ENCODE measurements around the gene LRRC15.

GRCh38 chr3:194340757-194341400 is 28.7 kb downstream of the LRRC15 start:
- TF ChIP-seq POLR2A (IDR thresholded peaks at IDR 0.05) (no peak), CTCF (IDR thresholded peaks at IDR 0.05) (no peak), POLR2AphosphoS5 (IDR thresholded peaks at IDR 0.05) (no peak)
